Measurements from ENCODE around the gene CCDC149.

The CCDC149 gene

GRCh38 chr4:24937176-24937916, 24.5 kb upstream of the CCDC149 start:
- H3K4me3 ChIP-seq = no peak overlapping the region
- no peak overlapping the region for H3K27ac ChIP-seq
- TF ChIP-seq CTCF (IDR thresholded peaks at IDR 0.05) = no peak
- DNase-seq (ENCODE audit: low spot score) = no peak

- Histone ChIP-seq H3K27ac (no peak overlapping the region), H3K4me3 (no peak overlapping the region)
- no peak for TF ChIP-seq CTCF (IDR thresholded peaks at IDR 0.05)
- DNase-seq (ENCODE audit: low spot score) = no peak
Observed at GRCh38 chr4:24935856-24936255, 23.0 kb upstream of the CCDC149 start.

GRCh38 chr4:24934311-24934710, 21.5 kb upstream of the CCDC149 start:
- Histone ChIP-seq H3K4me3 (no peak overlapping the region), H3K27ac (no peak overlapping the region)
- no peak for DNase-seq (ENCODE audit: low spot score)
- TF ChIP-seq CTCF (IDR thresholded peaks at IDR 0.05) = no peak

GRCh38 chr4:24933684-24934275, 20.9 kb upstream of the CCDC149 start:
- TF ChIP-seq CTCF (IDR thresholded peaks at IDR 0.05) = no peak
- DNase-seq (ENCODE audit: low spot score) = no peak

GRCh38 chr4:24932515-24933225, 19.8 kb upstream of the CCDC149 start:
- no peak overlapping the region for H3K4me3 ChIP-seq
- H3K27ac ChIP-seq = no peak overlapping the region
- TF ChIP-seq CTCF (IDR thresholded peaks at IDR 0.05) = no peak
- DNase-seq (ENCODE audit: low spot score) = no peak

More at GRCh38 chr4:24933684-24934275, 20.9 kb upstream of the CCDC149 start:
- H3K27ac ChIP-seq = no peak overlapping the region
- H3K4me3 ChIP-seq = no peak overlapping the region

GRCh38 chr4:24930151-24930550, 17.3 kb upstream of the CCDC149 start:
- TF ChIP-seq CTCF (IDR thresholded peaks at IDR 0.05) = no peak
- no peak overlapping the region for H3K4me3 ChIP-seq
- no peak for DNase-seq (ENCODE audit: low spot score)
- H3K27ac ChIP-seq = no peak overlapping the region
